Activated CD4-positive, alpha-beta memory T cell treated with anti-CD3 and anti-CD28 coated beads, Interleukin-2, amount 10 ng/mL, durations not matched to agents 7 days and 5 days (primary cell): ENCODE measurements around the gene FAM234B. TPM values are rescaled to one million over a fixed set of nuclear protein-coding genes. Genes with fewer than 3 reads are reported as not detected.
"Not testable (repeated sequence)": the region's sequence is repeated elsewhere in the genome, so short reads cannot be mapped to it uniquely, and the experiment has no call there.

Experiments
- CTCF ChIA-PET: fragments of 350-600 bp; sonication (Branson Sonifier 250); formaldehyde crosslinking; loops from one replicate; lab custom pipeline; 2021; ENCODE audit warnings: antibody characterized with exemption, inconsistent platforms; lab: Charles Lee
- POLR2A ChIA-PET: fragments of 350-600 bp; sonication (Branson Sonifier 250); formaldehyde crosslinking; loops from one replicate; lab custom pipeline; 2021; ENCODE audit warnings: antibody characterized with exemption; lab: Charles Lee
- DNase-seq: peaks from one replicate; pipeline ENCODE4 v3.0.0-alpha.2; 2020
- H3K27ac Mint-ChIP-seq: one replicate; pipeline ENCODE4 v1.8.0; 2021; ENCODE audit warnings: mild to moderate bottlenecking, mixed read lengths
- H3K27me3 Mint-ChIP-seq: one replicate; pipeline ENCODE4 v1.8.0; 2021; ENCODE audit warnings: mixed read lengths
- H3K36me3 Mint-ChIP-seq: one replicate; pipeline ENCODE4 v1.8.0; 2021; ENCODE audit warnings: low read depth, mixed read lengths
- H3K4me1 Mint-ChIP-seq: one replicate; pipeline ENCODE4 v1.8.0; 2021; ENCODE audit warnings: mixed read lengths
- H3K4me3 Mint-ChIP-seq: one replicate; pipeline ENCODE4 v1.8.0; 2021; ENCODE audit warnings: mild to moderate bottlenecking, mixed read lengths
- H3K9me3 Mint-ChIP-seq: one replicate; pipeline ENCODE4 v1.8.0; 2021; ENCODE audit warnings: mixed read lengths
- total RNA-seq, 2 experiments: library from RNA; stranded (reverse); gene quantifications; one replicate each; pipeline ENCODE4 v1.2.3, GENCODE V29; 2021

The FAM234B gene
- total RNA-seq, 2 experiments from 2014 or later = 4.5 to 5.2 TPM

DNA sequence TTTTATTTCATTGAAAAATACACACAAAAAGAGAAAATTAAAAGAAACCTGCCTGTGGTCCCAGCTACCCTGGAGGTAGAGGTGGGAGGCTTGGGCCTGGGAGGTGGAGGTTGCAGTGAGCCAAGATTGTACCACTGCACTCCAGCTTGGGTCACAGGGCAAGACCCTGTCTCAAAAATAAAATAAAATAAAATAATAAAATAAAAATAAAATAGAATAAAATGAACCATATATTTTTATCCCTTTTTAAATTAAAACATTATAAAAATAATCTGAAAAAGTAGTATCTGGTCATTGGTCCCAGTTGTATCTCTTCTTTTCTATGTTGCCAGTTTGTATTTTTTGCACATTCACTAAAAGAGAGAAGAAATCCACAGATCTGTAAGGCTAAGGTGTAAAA lies 16.7 kb upstream of the FAM234B start:
- no peaks in the 10 kb centered on the region for H3K4me1 Mint-ChIP-seq
- POLR2A ChIA-PET = no interaction called here
- no peaks in the 10 kb centered on the region for H3K36me3 Mint-ChIP-seq
- H3K9me3 Mint-ChIP-seq = no peaks in the 10 kb centered on the region
- peaks cover 20% of the 10 kb centered on the region for H3K27me3 Mint-ChIP-seq
- DNase-seq = no peak
- CTCF ChIA-PET = interaction anchor here (0.5 kb wide), 1 partner anchor 312 kb away, joined by 3 read pairs; no protein-coding TSS in a partner anchor
- no peak overlapping the region for H3K4me3 Mint-ChIP-seq
- no peak overlapping the region for H3K27ac Mint-ChIP-seq

- POLR2A ChIA-PET = no interaction called here
- no peak for DNase-seq
- Mint-ChIP-seq H3K4me1 (no peaks in the 10 kb centered on the region), H3K9me3 (no peaks in the 10 kb centered on the region), H3K4me3 (no peak overlapping the region), H3K27ac (no peak overlapping the region), H3K36me3 (no peaks in the 10 kb centered on the region), H3K27me3 (peaks cover 16% of the 10 kb centered on the region)
- CTCF ChIA-PET = interaction anchor here (0.5 to 1.0 kb wide), 2 partner anchors 113 to 227 kb away, joined by 3 read pairs; no protein-coding TSS in a partner anchor
Measured at GRCh38 chr12:13028825-13029570, 15.2 kb upstream of the FAM234B start.

GRCh38 chr12:13030541-13031291 lies 13.5 kb upstream of the FAM234B start:
- POLR2A ChIA-PET = no interaction called here
- no peaks in the 10 kb centered on the region for H3K9me3 Mint-ChIP-seq
- no peak overlapping the region for H3K27ac Mint-ChIP-seq
- no peaks in the 10 kb centered on the region for H3K36me3 Mint-ChIP-seq
- peaks cover 14% of the 10 kb centered on the region for H3K27me3 Mint-ChIP-seq
- H3K4me3 Mint-ChIP-seq = no peak overlapping the region
- no peaks in the 10 kb centered on the region for H3K4me1 Mint-ChIP-seq
- CTCF ChIA-PET = interaction anchor here (1.0 kb wide), 1 partner anchor 115 kb away, joined by 3 read pairs; no protein-coding TSS in a partner anchor
- no peak for DNase-seq

GRCh38 chr12:13032164-13032563 lies 12.0 kb upstream of the FAM234B start:
- ChIA-PET CTCF (no interaction called here), POLR2A (no interaction called here)
- peaks cover 5% of the 10 kb centered on the region for H3K27me3 Mint-ChIP-seq
- no peak for DNase-seq
- H3K27ac Mint-ChIP-seq = no peak overlapping the region
- H3K4me1 Mint-ChIP-seq = no peaks in the 10 kb centered on the region
- H3K4me3 Mint-ChIP-seq = no peak overlapping the region
- H3K36me3 Mint-ChIP-seq = no peaks in the 10 kb centered on the region
- no peaks in the 10 kb centered on the region for H3K9me3 Mint-ChIP-seq

DNA sequence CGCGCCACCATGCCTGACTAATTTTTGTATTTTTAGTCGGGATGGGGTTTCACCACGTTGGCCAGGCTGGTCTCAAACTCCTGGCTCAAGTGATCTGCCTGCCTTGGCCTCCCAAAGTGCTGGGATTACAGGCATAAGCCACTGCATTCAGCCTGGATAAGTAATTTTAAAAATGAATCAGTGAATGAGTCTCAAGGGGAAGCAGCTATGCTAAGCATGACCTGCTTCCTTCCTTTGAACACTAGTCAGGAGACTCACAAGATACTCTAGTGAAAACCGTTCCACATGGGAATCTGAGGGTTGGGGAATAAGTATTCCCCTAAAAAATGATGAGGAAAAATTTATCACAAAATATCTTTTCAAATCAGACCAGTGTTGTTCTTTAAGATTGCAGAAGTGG lies 10.7 kb upstream of the FAM234B start:
- no peak overlapping the region for H3K4me3 Mint-ChIP-seq
- H3K9me3 Mint-ChIP-seq = no peaks in the 10 kb centered on the region
- H3K27ac Mint-ChIP-seq = no peak overlapping the region
- no peaks in the 10 kb centered on the region for H3K4me1 Mint-ChIP-seq
- no peaks in the 10 kb centered on the region for H3K36me3 Mint-ChIP-seq
- DNase-seq = no peak
- POLR2A ChIA-PET = interaction anchor here (2.0 kb wide), 1 partner anchor 10 kb away, joined by 9 read pairs; the partner anchor contains the start of gene FAM234B
- CTCF ChIA-PET = no interaction called here
- H3K27me3 Mint-ChIP-seq = peaks cover 2% of the 10 kb centered on the region

DNA sequence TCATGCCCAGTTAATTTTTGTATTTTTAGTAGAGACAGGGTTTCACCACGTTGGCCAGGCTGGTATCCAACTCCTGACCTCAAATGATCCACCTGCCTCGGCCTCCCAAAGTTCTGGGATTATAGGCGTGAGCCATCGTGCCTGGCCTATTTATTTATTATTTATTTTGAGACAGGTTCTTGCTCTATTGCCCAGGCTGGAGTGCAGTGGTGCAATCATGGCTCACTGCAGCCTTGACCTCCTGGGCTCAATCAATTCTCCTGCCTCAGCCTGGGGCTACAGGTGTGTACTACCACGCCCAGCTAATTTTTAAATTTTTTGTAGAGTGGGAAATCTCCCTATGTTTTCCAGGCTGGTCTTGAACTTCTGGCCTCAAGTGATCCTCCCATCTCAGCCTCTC lies 8.8 kb upstream of the FAM234B start:
- H3K9me3 Mint-ChIP-seq, POLR2A ChIA-PET, H3K27ac Mint-ChIP-seq, H3K36me3 Mint-ChIP-seq, CTCF ChIA-PET, H3K4me3 Mint-ChIP-seq, H3K4me1 Mint-ChIP-seq, H3K27me3 Mint-ChIP-seq, DNase-seq: not testable (repeated sequence)

DNA sequence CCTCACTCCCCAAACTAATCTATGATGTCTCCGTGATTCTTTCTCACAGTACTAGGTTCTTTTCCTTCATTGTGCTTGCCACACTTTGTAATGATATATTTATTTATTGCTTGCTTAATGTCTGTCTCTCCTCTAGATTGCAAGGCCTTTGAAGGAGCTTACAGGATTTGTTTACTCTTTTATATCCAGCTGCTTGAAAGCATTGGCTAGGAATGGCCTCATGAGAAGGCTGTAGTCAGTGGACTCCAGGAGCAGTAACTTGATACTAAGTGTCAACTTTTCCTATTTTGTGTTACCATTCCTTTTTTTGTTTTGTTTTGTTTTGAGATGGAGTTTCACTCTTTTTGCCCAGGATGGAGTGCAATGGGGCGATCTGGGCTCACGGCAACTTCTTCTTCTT lies 7.3 kb upstream of the FAM234B start:
- H3K4me1 Mint-ChIP-seq = no peaks in the 10 kb centered on the region

GRCh38 chr12:13038491-13039161 lies 5.6 kb upstream of the FAM234B start:
- Mint-ChIP-seq H3K27ac (no peak overlapping the region), H3K4me3 (no peak overlapping the region), H3K36me3 (no peaks in the 10 kb centered on the region), H3K27me3 (peaks cover 11% of the 10 kb centered on the region), H3K9me3 (no peaks in the 10 kb centered on the region), H3K4me1 (no peaks in the 10 kb centered on the region)
- CTCF ChIA-PET = interaction anchor here (1.0 kb wide), 1 partner anchor 56 kb away, joined by 3 read pairs; no protein-coding TSS in a partner anchor
- no peak for DNase-seq
- POLR2A ChIA-PET = no interaction called here

More for the DNA sequence above, 7.3 kb upstream of the FAM234B start:
- H3K27me3 Mint-ChIP-seq = peaks cover 7% of the 10 kb centered on the region
- POLR2A ChIA-PET = no interaction called here
- no peak for DNase-seq
- H3K36me3 Mint-ChIP-seq = no peaks in the 10 kb centered on the region
- no peak overlapping the region for H3K27ac Mint-ChIP-seq
- H3K4me3 Mint-ChIP-seq = no peak overlapping the region
- CTCF ChIA-PET = interaction anchor here (0.6 kb wide), 1 partner anchor 30 kb away, joined by 3 read pairs; no protein-coding TSS in a partner anchor
- H3K9me3 Mint-ChIP-seq = no peaks in the 10 kb centered on the region

- POLR2A ChIA-PET = no interaction called here
- H3K4me3 Mint-ChIP-seq = no peak overlapping the region
- H3K27me3 Mint-ChIP-seq = peaks cover 11% of the 10 kb centered on the region
- H3K4me1 Mint-ChIP-seq = peaks cover 5% of the 10 kb centered on the region
- no peak overlapping the region for H3K27ac Mint-ChIP-seq
- DNase-seq = no peak
- no peaks in the 10 kb centered on the region for H3K9me3 Mint-ChIP-seq
- no peaks in the 10 kb centered on the region for H3K36me3 Mint-ChIP-seq
- CTCF ChIA-PET = no interaction called here
Measured at GRCh38 chr12:13039328-13039956, 4.7 kb upstream of the FAM234B start.

- no peak overlapping the region for H3K4me3 Mint-ChIP-seq
- H3K27ac Mint-ChIP-seq = no peak overlapping the region
- ChIA-PET POLR2A (no interaction called here), CTCF (interaction anchor here (1.0 to 1.4 kb wide), 2 partner anchors 170 to 214 kb away, joined by 3 read pairs; no protein-coding TSS in a partner anchor)
- peaks cover 11% of the 10 kb centered on the region for H3K27me3 Mint-ChIP-seq
- no peaks in the 10 kb centered on the region for H3K9me3 Mint-ChIP-seq
- DNase-seq = no peak
- H3K4me1 Mint-ChIP-seq = peaks cover 14% of the 10 kb centered on the region
- no peaks in the 10 kb centered on the region for H3K36me3 Mint-ChIP-seq
Measured at GRCh38 chr12:13041224-13041623, 3.0 kb upstream of the FAM234B start.

DNA sequence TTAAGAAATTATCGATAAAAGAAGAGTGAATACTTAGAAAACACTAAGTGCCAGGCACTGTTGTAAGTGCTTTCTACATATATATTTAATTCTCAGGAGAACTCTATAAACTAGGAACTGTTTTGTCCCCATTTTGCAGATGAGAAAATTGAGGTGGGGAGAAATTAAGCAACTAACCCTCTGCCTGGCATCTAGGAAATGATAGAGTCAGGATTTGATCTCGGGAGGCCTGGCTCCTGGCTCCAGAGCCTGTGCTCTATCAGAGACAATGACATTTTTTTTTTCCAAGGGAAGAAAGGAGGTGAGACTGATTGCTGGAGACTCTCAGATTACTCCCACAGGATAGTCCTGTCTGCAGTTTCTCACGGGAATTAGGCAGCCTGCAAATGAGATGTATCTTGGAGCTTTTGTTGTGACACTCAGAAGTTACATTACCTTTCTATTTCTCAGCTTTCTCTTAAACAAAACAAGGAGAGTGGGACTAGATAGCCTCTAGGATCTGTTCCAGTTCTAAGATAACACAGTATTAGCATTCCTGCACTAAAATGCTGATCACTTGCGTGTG lies 1.4 kb upstream of the FAM234B start:
- no peaks in the 10 kb centered on the region for H3K36me3 Mint-ChIP-seq
- peaks cover 18% of the 10 kb centered on the region for H3K4me1 Mint-ChIP-seq
- H3K27me3 Mint-ChIP-seq = peaks cover 11% of the 10 kb centered on the region
- ChIA-PET POLR2A (interaction anchor here (3.2 kb wide), 1 partner anchor 9 kb away, joined by 9 read pairs; no protein-coding TSS in a partner anchor), CTCF (interaction anchor here (0.8 kb wide), 1 partner anchor 99 kb away, joined by 3 read pairs; no protein-coding TSS in a partner anchor)
- no peak overlapping the region for H3K4me3 Mint-ChIP-seq
- DNase-seq = no peak
- H3K27ac Mint-ChIP-seq = no peak overlapping the region
- H3K9me3 Mint-ChIP-seq = no peaks in the 10 kb centered on the region

GRCh38 chr12:13044906-13045299 lies 722 bp downstream of the FAM234B start:
- Mint-ChIP-seq H3K27ac (no peak overlapping the region), H3K36me3 (peaks cover 3% of the 10 kb centered on the region)

More at GRCh38 chr12:13044906-13045299, 722 bp downstream of the FAM234B start:
- peaks cover 11% of the 10 kb centered on the region for H3K27me3 Mint-ChIP-seq
- H3K9me3 Mint-ChIP-seq = no peaks in the 10 kb centered on the region
- ChIA-PET CTCF (interaction anchor here (0.8 to 4.6 kb wide), 5 partner anchors 58 to 688 kb away, joined by 3 to 23 read pairs (median 4); partner anchors contain the start of gene BORCS5), POLR2A (interaction anchor here (3.2 kb wide), 1 partner anchor 11 kb away, joined by 9 read pairs; no protein-coding TSS in a partner anchor)
- H3K4me3 Mint-ChIP-seq = peak overlapping the region; percentile 78
- DNase-seq = no peak
- H3K4me1 Mint-ChIP-seq = peaks cover 18% of the 10 kb centered on the region
